HG02981 (cell line): ENCODE data around the gene RPUSD1.
"Not testable (repeated sequence)": the region's sequence is repeated elsewhere in the genome, so short reads cannot be mapped to it uniquely, and the experiment has no call there.

ENCODE experiments used
- ATAC-seq: cut with Tn5 transposase; IDR thresholded peaks from one replicate; pipeline ENCODE4 v1.9.1; 2021; ENCODE audit warnings: mild to moderate bottlenecking, moderate library complexity; ENCODE audit not compliant: unreplicated experiment

The RPUSD1 gene

GRCh38 chr16:768428-768827 is 19.8 kb downstream of the RPUSD1 start:
- no peak for ATAC-seq

- no peak for ATAC-seq
Observed at GRCh38 chr16:767743-768235, 20.4 kb downstream of the RPUSD1 start.

DNA sequence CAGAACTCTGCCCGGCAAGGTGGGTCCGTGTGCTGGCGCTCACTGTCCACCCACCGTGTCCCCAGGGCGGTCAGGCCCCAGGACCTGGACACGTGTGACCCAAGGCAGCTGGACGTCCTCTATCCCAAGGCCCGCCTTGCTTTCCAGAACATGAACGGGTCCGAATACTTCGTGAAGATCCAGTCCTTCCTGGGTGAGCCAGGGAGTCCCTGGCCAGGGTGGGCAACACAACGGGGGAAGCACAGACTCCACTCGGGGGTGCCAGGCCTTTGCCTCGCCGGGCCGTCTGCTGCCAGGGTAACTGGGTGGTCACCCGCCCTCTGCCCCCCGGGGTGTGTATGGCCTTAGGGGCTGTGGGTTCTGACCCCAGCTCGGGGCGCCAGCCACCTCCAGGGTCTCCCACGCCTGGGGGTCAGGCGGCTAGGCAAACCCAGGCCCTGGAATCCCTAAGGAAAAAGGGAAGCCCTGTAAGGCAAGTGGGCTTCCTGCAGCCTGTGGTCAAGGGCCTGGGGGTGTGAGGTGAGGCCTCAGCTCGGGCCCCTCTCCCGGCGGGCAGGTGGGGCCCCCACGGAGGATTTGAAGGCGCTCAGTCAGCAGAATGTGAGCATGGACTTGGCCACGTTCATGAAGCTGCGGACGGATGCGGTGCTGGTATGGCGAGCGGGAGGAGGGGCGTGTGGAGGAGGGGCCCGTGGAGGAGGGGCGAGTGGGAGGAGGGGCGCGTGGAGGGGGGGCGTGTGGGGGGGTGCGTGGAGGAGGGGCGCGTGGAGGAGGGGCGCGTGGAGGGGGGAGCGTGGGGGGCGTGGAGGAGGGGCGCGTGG is 21.2 kb downstream of the RPUSD1 start:
- ATAC-seq: no peak

DNA sequence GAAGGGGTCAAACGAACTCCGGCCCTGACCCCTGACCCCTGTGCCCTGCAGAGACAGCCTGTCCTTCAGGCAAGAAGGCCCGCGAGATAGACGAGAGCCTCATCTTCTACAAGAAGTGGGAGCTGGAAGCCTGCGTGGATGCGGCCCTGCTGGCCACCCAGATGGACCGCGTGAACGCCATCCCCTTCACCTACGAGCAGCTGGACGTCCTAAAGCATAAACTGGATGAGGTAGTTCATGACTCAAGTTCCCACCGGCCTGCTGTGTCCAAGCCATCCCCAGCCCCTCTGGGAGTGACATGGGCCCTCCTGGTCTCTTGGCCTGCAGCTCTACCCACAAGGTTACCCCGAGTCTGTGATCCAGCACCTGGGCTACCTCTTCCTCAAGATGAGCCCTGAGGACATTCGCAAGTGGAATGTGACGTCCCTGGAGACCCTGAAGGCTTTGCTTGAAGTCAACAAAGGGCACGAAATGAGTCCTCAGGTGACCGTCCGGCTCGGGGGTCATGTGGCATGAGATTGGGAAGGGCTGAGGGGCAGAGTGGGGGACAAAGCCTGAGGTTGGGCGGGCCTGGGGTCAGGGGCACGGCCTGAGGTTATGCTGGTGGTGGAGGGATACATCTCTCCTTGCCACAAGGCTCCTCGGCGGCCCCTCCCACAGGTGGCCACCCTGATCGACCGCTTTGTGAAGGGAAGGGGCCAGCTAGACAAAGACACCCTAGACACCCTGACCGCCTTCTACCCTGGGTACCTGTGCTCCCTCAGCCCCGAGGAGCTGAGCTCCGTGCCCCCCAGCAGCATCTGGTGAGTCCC is 22.0 kb downstream of the RPUSD1 start:
- no peak for ATAC-seq

DNA sequence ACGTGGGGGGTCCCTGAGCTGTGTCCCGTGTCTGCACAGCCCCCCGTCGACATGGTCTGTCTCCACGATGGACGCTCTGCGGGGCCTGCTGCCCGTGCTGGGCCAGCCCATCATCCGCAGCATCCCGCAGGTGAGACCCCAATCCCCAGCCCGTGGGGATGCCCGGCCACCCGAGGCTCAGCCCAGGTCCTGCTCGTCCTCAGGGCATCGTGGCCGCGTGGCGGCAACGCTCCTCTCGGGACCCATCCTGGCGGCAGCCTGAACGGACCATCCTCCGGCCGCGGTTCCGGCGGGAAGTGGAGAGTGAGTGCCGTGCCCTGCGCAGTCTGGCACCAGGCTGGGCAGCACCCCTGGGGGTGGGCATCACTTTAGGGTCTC is 22.7 kb downstream of the RPUSD1 start:
- ATAC-seq: no peak

DNA sequence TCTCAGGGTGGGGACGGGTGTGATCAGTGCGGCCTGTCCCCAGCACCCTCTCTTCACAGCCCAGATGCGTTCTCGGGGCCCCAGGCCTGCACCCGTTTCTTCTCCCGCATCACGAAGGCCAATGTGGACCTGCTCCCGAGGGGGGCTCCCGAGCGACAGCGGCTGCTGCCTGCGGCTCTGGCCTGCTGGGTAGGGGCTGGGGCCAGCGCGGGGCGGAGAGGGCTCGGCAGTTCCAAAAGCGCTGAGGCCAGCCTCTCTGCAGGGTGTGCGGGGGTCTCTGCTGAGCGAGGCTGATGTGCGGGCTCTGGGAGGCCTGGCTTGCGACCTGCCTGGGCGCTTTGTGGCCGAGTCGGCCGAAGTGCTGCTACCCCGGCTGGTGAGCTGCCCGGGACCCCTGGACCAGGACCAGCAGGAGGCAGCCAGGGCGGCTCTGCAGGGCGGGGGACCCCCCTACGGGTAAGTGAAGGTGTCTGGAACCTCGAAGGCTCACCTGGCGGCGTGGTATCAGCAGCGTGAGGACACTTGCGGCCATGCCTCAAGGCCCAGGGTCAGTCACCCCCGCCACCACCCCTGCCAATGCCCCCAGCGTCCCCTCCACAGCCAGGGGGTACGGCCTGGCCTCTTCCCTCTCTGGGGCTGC is 23.2 kb downstream of the RPUSD1 start:
- no peak for ATAC-seq

DNA sequence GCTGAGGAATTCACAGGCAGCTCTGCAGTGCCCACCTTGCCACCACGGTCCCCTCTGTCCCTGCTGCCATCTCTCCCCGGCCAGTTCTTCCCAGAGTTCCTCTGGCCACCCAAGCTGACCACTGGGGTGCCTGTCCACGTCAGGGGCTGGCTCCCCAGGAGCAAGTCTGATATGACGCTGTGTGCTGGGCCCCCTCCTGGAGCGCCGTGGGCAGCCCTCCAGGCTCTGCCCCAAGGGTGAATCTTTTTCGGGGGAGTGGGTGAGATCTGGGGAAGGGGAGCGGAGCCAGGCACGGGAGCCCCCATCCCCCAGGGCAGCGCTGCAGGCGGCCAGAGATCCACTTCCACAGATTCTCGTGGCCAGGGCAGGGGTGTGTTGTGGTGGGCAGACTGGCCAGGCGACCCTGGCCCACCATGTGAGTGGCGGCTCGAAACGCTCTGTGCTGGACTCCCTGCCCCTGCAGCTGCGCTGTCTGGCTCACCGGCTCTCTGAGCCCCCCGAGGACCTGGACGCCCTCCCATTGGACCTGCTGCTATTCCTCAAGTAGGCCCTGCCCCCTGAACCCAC is 23.9 kb downstream of the RPUSD1 start:
- no peak for ATAC-seq

- no peak for ATAC-seq
Observed at GRCh38 chr16:763369-764183, 24.6 kb downstream of the RPUSD1 start.

- ATAC-seq: no peak
Observed at GRCh38 chr16:762595-763268, 25.4 kb downstream of the RPUSD1 start.

DNA sequence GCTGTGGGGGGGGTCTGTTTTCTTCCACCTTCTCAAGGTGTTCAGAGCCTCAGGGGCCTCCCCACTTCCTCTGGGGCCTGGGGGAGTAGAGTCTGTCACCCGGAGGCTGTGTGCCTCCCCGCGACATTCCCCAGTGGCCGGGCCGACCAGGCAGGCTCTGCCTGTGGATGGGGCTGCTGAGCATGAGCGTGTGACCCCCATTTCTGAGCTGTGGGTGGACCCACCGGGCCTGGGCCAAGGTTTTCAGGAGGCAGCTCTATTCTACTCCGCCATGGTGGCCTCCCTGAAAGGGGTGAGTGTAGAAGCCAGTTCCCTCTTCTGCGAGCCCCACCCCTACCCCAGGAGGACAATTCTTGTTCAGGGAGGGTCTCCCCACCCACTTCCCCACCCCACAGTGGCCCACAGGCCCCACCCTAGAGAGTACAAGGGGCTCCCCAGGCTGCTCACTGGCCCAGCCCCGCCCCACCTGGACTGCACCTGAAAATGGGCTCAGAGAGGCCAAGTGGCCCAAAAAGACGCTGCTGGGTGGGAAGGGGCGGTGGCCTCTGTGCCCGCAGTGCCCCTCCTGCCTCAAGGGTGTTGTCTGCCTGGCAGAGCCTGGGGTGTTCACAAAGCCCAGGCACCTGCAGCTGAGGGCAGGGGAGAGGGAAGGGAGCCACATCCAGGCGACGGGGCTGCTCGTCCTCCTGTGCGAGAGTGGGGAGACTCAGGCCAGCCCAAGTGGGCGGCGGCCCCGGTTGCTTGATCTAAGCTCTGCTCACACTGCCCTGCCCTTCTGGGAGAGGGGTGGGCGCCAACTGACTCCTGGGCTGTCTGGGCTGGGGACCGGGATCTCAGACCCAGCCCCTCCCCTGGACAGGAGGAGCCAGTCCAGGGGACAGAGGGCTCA is 26.3 kb downstream of the RPUSD1 start:
- ATAC-seq: no peak

- no peak for ATAC-seq
Observed at GRCh38 chr16:760545-761343, 27.4 kb downstream of the RPUSD1 start, which contains the start of gene MSLN. Gene MSLN, plus strand, starts transcription at chr16:760734. Its CDS starts 1,947 bp downstream, at chr16:762681.

DNA sequence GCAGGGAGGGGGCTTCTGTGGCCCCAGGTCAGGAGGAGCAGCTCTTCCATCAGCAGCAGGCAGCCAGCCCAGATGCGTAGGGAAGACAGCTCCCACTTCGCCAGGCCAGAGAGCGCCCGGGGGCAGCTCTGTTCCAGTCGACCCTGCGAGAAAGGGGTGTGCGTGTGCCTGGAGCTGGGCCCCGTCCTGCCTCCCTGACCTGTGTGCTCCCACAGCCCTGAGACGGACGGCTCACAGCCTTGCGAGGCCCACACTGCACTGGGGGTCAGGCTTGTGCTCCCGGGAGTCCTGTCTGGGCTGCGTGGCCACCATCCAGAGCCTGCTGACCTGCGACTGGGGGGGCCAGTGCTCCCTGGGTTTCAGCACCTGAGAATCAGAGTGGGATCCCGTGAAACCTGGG is 28.1 kb downstream of the RPUSD1 start:
- no peak for ATAC-seq

- no peak for ATAC-seq
Observed at GRCh38 chr16:759110-759910, 28.9 kb downstream of the RPUSD1 start.

GRCh38 chr16:756428-756827 is 31.8 kb downstream of the RPUSD1 start:
- ATAC-seq: no peak

DNA sequence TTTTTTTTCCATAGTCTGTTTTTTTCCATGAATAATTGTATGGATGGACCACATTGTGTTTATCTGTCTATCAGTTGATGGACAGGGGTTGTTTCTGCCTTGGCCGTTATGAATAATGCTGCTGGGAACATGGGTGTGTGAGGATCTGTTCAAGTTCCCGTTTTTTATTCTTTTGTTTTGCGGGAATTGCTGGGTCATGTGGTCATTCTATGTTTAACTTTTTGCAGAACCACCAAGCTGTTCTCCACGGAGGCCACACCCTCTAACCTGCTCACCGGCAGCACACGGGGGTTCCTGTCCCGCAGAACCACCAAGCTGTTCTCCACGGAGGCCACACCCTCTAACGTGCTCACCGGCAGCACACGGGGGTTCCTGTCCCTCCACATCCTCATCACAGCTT is 33.5 kb downstream of the RPUSD1 start:
- no peak for ATAC-seq

GRCh38 chr16:754121-754607 is 34.0 kb downstream of the RPUSD1 start:
- ATAC-seq: not testable (repeated sequence)

- no peak for ATAC-seq
Observed at GRCh38 chr16:752007-752312, 36.2 kb downstream of the RPUSD1 start.
